ENCODE measurements around the gene RIMS3.

GRCh38 chr1:40621821-40622450, 43.5 kb downstream of the RIMS3 start:
- TF ChIP-seq, protein P1, sequence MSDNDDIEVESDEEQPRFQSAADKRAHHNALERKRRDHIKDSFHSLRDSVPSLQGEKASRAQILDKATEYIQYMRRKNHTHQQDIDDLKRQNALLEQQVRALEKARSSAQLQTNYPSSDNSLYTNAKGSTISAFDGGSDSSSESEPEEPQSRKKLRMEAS (IDR thresholded peaks at IDR 0.05): no peak
- TF ChIP-seq TCF7L2 (IDR thresholded peaks at IDR 0.05; ENCODE audit: borderline replicate concordance, extremely low read depth, insufficient read depth, insufficient read length) (no peak), EZH2 (IDR thresholded peaks at IDR 0.05) (no peak), YY1 (IDR thresholded peaks at IDR 0.05; ENCODE audit: extremely low read depth, insufficient replicate concordance, low read depth, low read length) (no peak), EGR1 (IDR thresholded peaks at IDR 0.05; ENCODE audit: low read depth) (no peak), SP1 (IDR thresholded peaks at IDR 0.05; ENCODE audit: low read depth) (no peak), POLR2A (IDR thresholded peaks at IDR 0.05; ENCODE audit: borderline replicate concordance, extremely low read depth, insufficient read depth, insufficient read length) (no peak), POLR2AphosphoS5 (IDR thresholded peaks at IDR 0.05; ENCODE audit: low read depth, low read length) (no peak), SIN3A (IDR thresholded peaks at IDR 0.05; ENCODE audit: low read depth) (no peak), EZH2phosphoT487 (IDR thresholded peaks at IDR 0.05; ENCODE audit: borderline replicate concordance) (no peak), ZNF274 (IDR thresholded peaks at IDR 0.05; ENCODE audit: low read depth, low read length) (no peak)
- TF ChIP-seq, protein P2, sequence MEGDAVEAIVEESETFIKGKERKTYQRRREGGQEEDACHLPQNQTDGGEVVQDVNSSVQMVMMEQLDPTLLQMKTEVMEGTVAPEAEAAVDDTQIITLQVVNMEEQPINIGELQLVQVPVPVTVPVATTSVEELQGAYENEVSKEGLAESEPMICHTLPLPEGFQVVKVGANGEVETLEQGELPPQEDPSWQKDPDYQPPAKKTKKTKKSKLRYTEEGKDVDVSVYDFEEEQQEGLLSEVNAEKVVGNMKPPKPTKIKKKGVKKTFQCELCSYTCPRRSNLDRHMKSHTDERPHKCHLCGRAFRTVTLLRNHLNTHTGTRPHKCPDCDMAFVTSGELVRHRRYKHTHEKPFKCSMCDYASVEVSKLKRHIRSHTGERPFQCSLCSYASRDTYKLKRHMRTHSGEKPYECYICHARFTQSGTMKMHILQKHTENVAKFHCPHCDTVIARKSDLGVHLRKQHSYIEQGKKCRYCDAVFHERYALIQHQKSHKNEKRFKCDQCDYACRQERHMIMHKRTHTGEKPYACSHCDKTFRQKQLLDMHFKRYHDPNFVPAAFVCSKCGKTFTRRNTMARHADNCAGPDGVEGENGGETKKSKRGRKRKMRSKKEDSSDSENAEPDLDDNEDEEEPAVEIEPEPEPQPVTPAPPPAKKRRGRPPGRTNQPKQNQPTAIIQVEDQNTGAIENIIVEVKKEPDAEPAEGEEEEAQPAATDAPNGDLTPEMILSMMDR (IDR thresholded peaks at IDR 0.05 in 2 of 3, conservative IDR thresholded peaks at IDR 0.05 in 1 of 3; ENCODE audit: borderline replicate concordance in 1 of 3, insufficient read depth in 1 of 3, low read depth in 2 of 3, low read length in 2 of 3): no peak
- TF ChIP-seq, protein P3, sequence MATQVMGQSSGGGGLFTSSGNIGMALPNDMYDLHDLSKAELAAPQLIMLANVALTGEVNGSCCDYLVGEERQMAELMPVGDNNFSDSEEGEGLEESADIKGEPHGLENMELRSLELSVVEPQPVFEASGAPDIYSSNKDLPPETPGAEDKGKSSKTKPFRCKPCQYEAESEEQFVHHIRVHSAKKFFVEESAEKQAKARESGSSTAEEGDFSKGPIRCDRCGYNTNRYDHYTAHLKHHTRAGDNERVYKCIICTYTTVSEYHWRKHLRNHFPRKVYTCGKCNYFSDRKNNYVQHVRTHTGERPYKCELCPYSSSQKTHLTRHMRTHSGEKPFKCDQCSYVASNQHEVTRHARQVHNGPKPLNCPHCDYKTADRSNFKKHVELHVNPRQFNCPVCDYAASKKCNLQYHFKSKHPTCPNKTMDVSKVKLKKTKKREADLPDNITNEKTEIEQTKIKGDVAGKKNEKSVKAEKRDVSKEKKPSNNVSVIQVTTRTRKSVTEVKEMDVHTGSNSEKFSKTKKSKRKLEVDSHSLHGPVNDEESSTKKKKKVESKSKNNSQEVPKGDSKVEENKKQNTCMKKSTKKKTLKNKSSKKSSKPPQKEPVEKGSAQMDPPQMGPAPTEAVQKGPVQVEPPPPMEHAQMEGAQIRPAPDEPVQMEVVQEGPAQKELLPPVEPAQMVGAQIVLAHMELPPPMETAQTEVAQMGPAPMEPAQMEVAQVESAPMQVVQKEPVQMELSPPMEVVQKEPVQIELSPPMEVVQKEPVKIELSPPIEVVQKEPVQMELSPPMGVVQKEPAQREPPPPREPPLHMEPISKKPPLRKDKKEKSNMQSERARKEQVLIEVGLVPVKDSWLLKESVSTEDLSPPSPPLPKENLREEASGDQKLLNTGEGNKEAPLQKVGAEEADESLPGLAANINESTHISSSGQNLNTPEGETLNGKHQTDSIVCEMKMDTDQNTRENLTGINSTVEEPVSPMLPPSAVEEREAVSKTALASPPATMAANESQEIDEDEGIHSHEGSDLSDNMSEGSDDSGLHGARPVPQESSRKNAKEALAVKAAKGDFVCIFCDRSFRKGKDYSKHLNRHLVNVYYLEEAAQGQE (IDR thresholded peaks at IDR 0.05; ENCODE audit: low read depth): no peak

All from HCT116 (cell line).